ENCODE measurements around the gene CFAP73. TPM values are rescaled to one million over a fixed set of nuclear protein-coding genes. Genes with fewer than 3 reads are reported as not detected.

Gene CFAP73
- 1 to 10 TPM in 1 of 2 experiments, under 1 TPM in 1; 0.16 to 1.0 TPM for total RNA-seq

- H3K36me3 Mint-ChIP-seq = no peaks in the 10 kb centered on the region
- peaks cover 11% of the 10 kb centered on the region for H3K4me1 Mint-ChIP-seq
- H3K9me3 Mint-ChIP-seq = no peaks in the 10 kb centered on the region
- H3K4me3 Mint-ChIP-seq = no peak within 1 kb of the TSS
- H3K27me3 Mint-ChIP-seq = peaks cover 25% of the 10 kb centered on the region
- peak; percentile 47 for DNase-seq
- no peak within 1 kb of the TSS for H3K27ac Mint-ChIP-seq
These were observed at the start of gene CFAP73 for GRCh38 chr12:113149361-113150150. TSS of gene CFAP73 (plus strand) at chr12:113149724. CDS start at chr12:113149858, 134 bp downstream.

- H3K4me1 Mint-ChIP-seq = peaks cover 8% of the 10 kb centered on the region
- DNase-seq = no peak
- H3K27me3 Mint-ChIP-seq = no peaks in the 10 kb centered on the region
- H3K27ac Mint-ChIP-seq = no peak overlapping the region
- H3K4me3 Mint-ChIP-seq = no peak overlapping the region
- no peaks in the 10 kb centered on the region for H3K9me3 Mint-ChIP-seq
- no peaks in the 10 kb centered on the region for H3K36me3 Mint-ChIP-seq
These were observed 49.8 kb upstream of the CFAP73 start for GRCh38 chr12:113099764-113100163.

GRCh38 chr12:113101751-113102150 lies 47.8 kb upstream of the CFAP73 start:
- Mint-ChIP-seq H3K36me3 (no peaks in the 10 kb centered on the region), H3K4me1 (peaks cover 8% of the 10 kb centered on the region), H3K27ac (no peak overlapping the region), H3K27me3 (no peaks in the 10 kb centered on the region), H3K9me3 (no peaks in the 10 kb centered on the region), H3K4me3 (no peak overlapping the region)
- DNase-seq = no peak

GRCh38 chr12:113102811-113103210 lies 46.7 kb upstream of the CFAP73 start:
- H3K27me3 Mint-ChIP-seq = no peaks in the 10 kb centered on the region
- no peak for DNase-seq
- H3K36me3 Mint-ChIP-seq = no peaks in the 10 kb centered on the region
- no peaks in the 10 kb centered on the region for H3K9me3 Mint-ChIP-seq
- no peak overlapping the region for H3K27ac Mint-ChIP-seq
- no peak overlapping the region for H3K4me3 Mint-ChIP-seq
- peaks cover 8% of the 10 kb centered on the region for H3K4me1 Mint-ChIP-seq

GRCh38 chr12:113103756-113104450 lies 45.6 kb upstream of the CFAP73 start:
- Mint-ChIP-seq H3K36me3 (no peaks in the 10 kb centered on the region), H3K27ac (no peak overlapping the region), H3K9me3 (no peaks in the 10 kb centered on the region), H3K4me1 (peaks cover 3% of the 10 kb centered on the region), H3K27me3 (no peaks in the 10 kb centered on the region), H3K4me3 (peak overlapping the region; percentile 62)
- peak; percentile 72 for DNase-seq

GRCh38 chr12:113104953-113105510 lies 44.5 kb upstream of the CFAP73 start:
- H3K4me3 Mint-ChIP-seq = no peak overlapping the region
- DNase-seq = no peak
- no peaks in the 10 kb centered on the region for H3K9me3 Mint-ChIP-seq
- no peak overlapping the region for H3K27ac Mint-ChIP-seq
- peaks cover 9% of the 10 kb centered on the region for H3K4me1 Mint-ChIP-seq
- no peaks in the 10 kb centered on the region for H3K36me3 Mint-ChIP-seq
- no peaks in the 10 kb centered on the region for H3K27me3 Mint-ChIP-seq

- Mint-ChIP-seq H3K36me3 (no peaks in the 10 kb centered on the region), H3K27ac (no peak overlapping the region)
These were observed 43.8 kb upstream of the CFAP73 start for GRCh38 chr12:113105606-113106271.

GRCh38 chr12:113106361-113106760 lies 43.2 kb upstream of the CFAP73 start:
- peaks cover 14% of the 10 kb centered on the region for H3K4me1 Mint-ChIP-seq
- DNase-seq = no peak
- no peaks in the 10 kb centered on the region for H3K27me3 Mint-ChIP-seq
- H3K27ac Mint-ChIP-seq = no peak overlapping the region
- H3K36me3 Mint-ChIP-seq = no peaks in the 10 kb centered on the region
- no peak overlapping the region for H3K4me3 Mint-ChIP-seq
- H3K9me3 Mint-ChIP-seq = no peaks in the 10 kb centered on the region

More at GRCh38 chr12:113105606-113106271, 43.8 kb upstream of the CFAP73 start:
- no peak overlapping the region for H3K4me3 Mint-ChIP-seq
- H3K4me1 Mint-ChIP-seq = peaks cover 13% of the 10 kb centered on the region
- H3K9me3 Mint-ChIP-seq = no peaks in the 10 kb centered on the region
- no peaks in the 10 kb centered on the region for H3K27me3 Mint-ChIP-seq
- DNase-seq = no peak

GRCh38 chr12:113108308-113108707 lies 41.2 kb upstream of the CFAP73 start:
- H3K9me3 Mint-ChIP-seq = no peaks in the 10 kb centered on the region
- peaks cover 14% of the 10 kb centered on the region for H3K4me1 Mint-ChIP-seq
- H3K4me3 Mint-ChIP-seq = no peak overlapping the region
- no peaks in the 10 kb centered on the region for H3K36me3 Mint-ChIP-seq
- no peak overlapping the region for H3K27ac Mint-ChIP-seq
- no peak for DNase-seq
- no peaks in the 10 kb centered on the region for H3K27me3 Mint-ChIP-seq

- no peak for DNase-seq
- no peaks in the 10 kb centered on the region for H3K36me3 Mint-ChIP-seq
- no peaks in the 10 kb centered on the region for H3K9me3 Mint-ChIP-seq
- H3K4me3 Mint-ChIP-seq = no peak overlapping the region
- peaks cover 11% of the 10 kb centered on the region for H3K4me1 Mint-ChIP-seq
- no peak overlapping the region for H3K27ac Mint-ChIP-seq
- no peaks in the 10 kb centered on the region for H3K27me3 Mint-ChIP-seq
These were observed 40.2 kb upstream of the CFAP73 start for GRCh38 chr12:113109360-113109759.

- DNase-seq = no peak
- no peak overlapping the region for H3K27ac Mint-ChIP-seq
- H3K4me1 Mint-ChIP-seq = peaks cover 11% of the 10 kb centered on the region
- no peaks in the 10 kb centered on the region for H3K9me3 Mint-ChIP-seq
- no peak overlapping the region for H3K4me3 Mint-ChIP-seq
- H3K27me3 Mint-ChIP-seq = no peaks in the 10 kb centered on the region
- no peaks in the 10 kb centered on the region for H3K36me3 Mint-ChIP-seq
These were observed 39.5 kb upstream of the CFAP73 start for GRCh38 chr12:113109872-113110599.

- Mint-ChIP-seq H3K4me1 (peaks cover 11% of the 10 kb centered on the region), H3K4me3 (no peak overlapping the region), H3K27ac (no peak overlapping the region), H3K9me3 (no peaks in the 10 kb centered on the region), H3K36me3 (no peaks in the 10 kb centered on the region), H3K27me3 (no peaks in the 10 kb centered on the region)
- no peak for DNase-seq
These were observed 38.3 kb upstream of the CFAP73 start for GRCh38 chr12:113111247-113111646.

GRCh38 chr12:113112043-113112899 lies 37.3 kb upstream of the CFAP73 start:
- H3K4me3 Mint-ChIP-seq = no peak overlapping the region
- H3K27me3 Mint-ChIP-seq = no peaks in the 10 kb centered on the region
- H3K36me3 Mint-ChIP-seq = no peaks in the 10 kb centered on the region
- no peak for DNase-seq
- peaks cover 11% of the 10 kb centered on the region for H3K4me1 Mint-ChIP-seq
- H3K27ac Mint-ChIP-seq = no peak overlapping the region
- no peaks in the 10 kb centered on the region for H3K9me3 Mint-ChIP-seq

- Mint-ChIP-seq H3K36me3 (no peaks in the 10 kb centered on the region), H3K4me1 (peaks cover 11% of the 10 kb centered on the region)
These were observed 36.1 kb upstream of the CFAP73 start for GRCh38 chr12:113113397-113113796.

More at GRCh38 chr12:113113397-113113796, 36.1 kb upstream of the CFAP73 start:
- Mint-ChIP-seq H3K4me3 (no peak overlapping the region), H3K27ac (no peak overlapping the region), H3K9me3 (no peaks in the 10 kb centered on the region), H3K27me3 (no peaks in the 10 kb centered on the region)
- DNase-seq = no peak
